Endothelial cell of umbilical vein (primary cell): Measurements from ENCODE around the gene PDYN.

Source experiments
- CTCF ChIP-seq, 2 donors: IDR thresholded peaks; 1 replicate in 1 of 2; 2 replicates in 1 of 2; pipeline ENCODE4 v1.5.1; 2011; ENCODE audit warnings: low read length in 2 of 2, mild to moderate bottlenecking in 2 of 2, moderate library complexity in 2 of 2, control low read depth in 1 of 2, inconsistent platforms in 1 of 2, low read depth in 1 of 2; ENCODE audit not compliant: insufficient read depth in 1 of 2; ENCODE audit errors: extremely low read depth in 1 of 2
- EZH2 ChIP-seq: IDR thresholded peaks from 2 replicates; pipeline ENCODE4 v1.6.1; 2012; ENCODE audit warnings: borderline replicate concordance, low read depth, mild to moderate bottlenecking, moderate library complexity, low read length, inconsistent platforms; ENCODE audit not compliant: severe bottlenecking
- POLR2A ChIP-seq: IDR thresholded peaks from 2 replicates; pipeline ENCODE4 v1.6.1; 2012; ENCODE audit warnings: low read depth, mild to moderate bottlenecking, control low read depth, low read length
- POLR2AphosphoS5 ChIP-seq: IDR thresholded peaks from 2 replicates; pipeline ENCODE4 v1.6.1; 2012; ENCODE audit warnings: low read depth, mild to moderate bottlenecking, control low read depth, low read length, moderate library complexity; ENCODE audit not compliant: insufficient read depth

DNA sequence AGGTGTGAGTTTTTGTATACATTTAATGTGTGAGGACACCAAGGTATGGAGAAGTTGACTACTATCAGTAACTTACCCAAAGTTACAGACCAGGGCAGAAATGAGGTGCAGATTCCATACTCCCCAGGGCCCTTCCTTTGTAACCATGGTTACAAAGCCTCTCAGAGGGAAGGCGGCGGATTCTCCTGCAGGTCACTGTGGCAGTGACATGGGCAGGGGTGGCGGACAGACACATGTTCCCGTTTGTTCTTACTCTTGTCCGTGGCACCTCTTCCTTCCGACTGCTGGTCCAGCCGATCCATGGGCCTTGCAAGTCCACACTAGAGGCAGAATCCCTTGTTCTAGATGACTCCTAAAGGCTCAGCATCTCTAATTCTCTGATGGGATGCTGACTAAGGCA lies 43.0 kb downstream of the PDYN start:
- TF ChIP-seq EZH2 (no peak), CTCF (IDR thresholded peaks at IDR 0.05; ENCODE audit: extremely low read depth in 1 of 2, insufficient read depth in 1 of 2, low read depth in 1 of 2, low read length in 2 of 2) (no peak), POLR2A (no peak), POLR2AphosphoS5 (no peak)
